ENCODE data around the gene COX19. TPM values are rescaled to one million over a fixed set of nuclear protein-coding genes. Genes with fewer than 3 reads are reported as not detected.

Gene COX19
- total and polyA plus RNA-seq, 10 donors = 7.1 to 29.1 (median 15.2) TPM

GRCh38 chr7:937856-938484, 37.4 kb downstream of the COX19 start:
- TF ChIP-seq CTCF (IDR thresholded peaks at IDR 0.05 in 8 of 11, conservative IDR thresholded peaks at IDR 0.05 in 3 of 11) = no peak
- TF ChIP-seq POLR2A (IDR thresholded peaks at IDR 0.05) = no peak
- no peak for TF ChIP-seq POLR2AphosphoS5 (IDR thresholded peaks at IDR 0.05)
- Histone ChIP-seq H3K27me3 (replicated peaks in 1 of 7) (peaks cover 0 to 6% (median 0%) of the 10 kb centered on the region in 7 donors), H3K9me3 (peaks cover 0 to 11% (median 0%) of the 10 kb centered on the region in 8 donors), H3K4me3 (no peak overlapping the region), H3K27ac (no peak overlapping the region), H3K4me1 (peaks cover 0 to 4% (median 0%) of the 10 kb centered on the region in 6 donors), H3K36me3 (peaks cover 0 to 28% (median 0%) of the 10 kb centered on the region in 6 donors)
- intact Hi-C loops (cut with DNase I; ENCODE audit: low total_unique reads) = no loop called here
- 85 to 93% (median 86%) methylated on average over 16 of the region's 16 CpGs for WGBS, 5 donors
- peak; percentile 41 for DNase-seq

GRCh38 chr7:936386-937054, 38.8 kb downstream of the COX19 start:
- intact Hi-C loops (cut with DNase I; ENCODE audit: low total_unique reads) = no loop called here
- 52 to 76% (median 74%) methylated on average over 22 of the region's 22 CpGs for WGBS, 5 donors
- Histone ChIP-seq H3K27ac (no peak overlapping the region), H3K9me3 (peaks cover 0 to 11% (median 0%) of the 10 kb centered on the region in 8 donors), H3K4me1 (peaks cover 0 to 17% (median 3%) of the 10 kb centered on the region in 6 donors), H3K27me3 (replicated peaks in 1 of 7) (peaks cover 0 to 6% (median 0%) of the 10 kb centered on the region in 7 donors), H3K4me3 (no peak overlapping the region), H3K36me3 (peaks cover 0 to 28% (median 0%) of the 10 kb centered on the region in 6 donors)
- DNase-seq = peak; percentile 60
- TF ChIP-seq CTCF (IDR thresholded peaks at IDR 0.05 in 8 of 11, conservative IDR thresholded peaks at IDR 0.05 in 3 of 11) = no peak
- TF ChIP-seq POLR2A (IDR thresholded peaks at IDR 0.05) = no peak
- no peak for TF ChIP-seq POLR2AphosphoS5 (IDR thresholded peaks at IDR 0.05)

DNA sequence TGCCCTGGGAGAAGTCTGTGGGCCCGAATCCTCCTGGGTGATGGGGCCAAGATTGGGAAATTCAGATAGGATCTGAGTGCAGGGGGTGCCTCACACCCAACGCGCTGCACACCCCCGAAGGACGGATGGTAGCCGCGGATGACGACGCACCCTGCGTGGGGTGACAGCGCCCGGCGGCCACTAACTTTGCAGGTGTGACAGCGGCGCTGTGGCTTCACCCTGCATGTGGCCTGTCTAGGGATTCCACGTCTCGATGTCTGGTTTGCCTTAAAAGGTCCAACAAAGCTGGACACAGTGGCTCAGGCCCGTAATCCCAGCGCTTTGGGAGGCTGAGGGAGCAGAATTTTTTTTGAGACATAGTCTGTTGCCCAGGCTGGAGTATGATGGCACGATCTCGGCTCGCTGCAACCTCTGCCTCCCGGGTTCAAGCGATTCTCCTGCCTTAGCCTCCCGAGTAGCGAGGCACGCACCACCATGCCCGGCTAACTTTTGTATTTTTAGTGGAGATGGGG, 39.4 kb downstream of the COX19 start:
- peaks cover 0 to 28% (median 0%) of the 10 kb centered on the region in 6 donors for H3K36me3 ChIP-seq
- H3K4me3 ChIP-seq = no peak overlapping the region
- intact Hi-C loops (cut with DNase I; ENCODE audit: low total_unique reads) = no loop called here
- TF ChIP-seq CTCF (IDR thresholded peaks at IDR 0.05 in 8 of 11, conservative IDR thresholded peaks at IDR 0.05 in 3 of 11) (no peak), POLR2AphosphoS5 (IDR thresholded peaks at IDR 0.05) (peak in 1 of 3 donors; percentile 29), POLR2A (IDR thresholded peaks at IDR 0.05) (no peak)
- WGBS, 5 donors = 87 to 95% (median 92%) methylated on average over 16 to 28 of the region's 28 CpGs
- H3K9me3 ChIP-seq = peaks cover 0 to 11% (median 0%) of the 10 kb centered on the region in 8 donors
- no peak for DNase-seq
- peaks cover 0 to 21% (median 4%) of the 10 kb centered on the region in 6 donors for H3K4me1 ChIP-seq
- H3K27me3 ChIP-seq (replicated peaks in 1 of 7) = peaks cover 0 to 6% (median 0%) of the 10 kb centered on the region in 7 donors
- no peak overlapping the region for H3K27ac ChIP-seq

All from spleen (tissue), 11 donors.